T1000 (cell line): ENCODE results near the gene ZNF275.
A peak's percentile ranks its signal among the peaks of the same experiment; 100 is the strongest.
"Not testable (repeated sequence)": the region's sequence is repeated elsewhere in the genome, so short reads cannot be mapped to it uniquely, and the experiment has no call there.

ENCODE experiments used
- DNase-seq: peaks from one replicate; lab custom pipeline; 2025; ENCODE audit warnings: mixed read lengths; lab: John Stamatoyannopoulos, UW

The ZNF275 gene, protein sequence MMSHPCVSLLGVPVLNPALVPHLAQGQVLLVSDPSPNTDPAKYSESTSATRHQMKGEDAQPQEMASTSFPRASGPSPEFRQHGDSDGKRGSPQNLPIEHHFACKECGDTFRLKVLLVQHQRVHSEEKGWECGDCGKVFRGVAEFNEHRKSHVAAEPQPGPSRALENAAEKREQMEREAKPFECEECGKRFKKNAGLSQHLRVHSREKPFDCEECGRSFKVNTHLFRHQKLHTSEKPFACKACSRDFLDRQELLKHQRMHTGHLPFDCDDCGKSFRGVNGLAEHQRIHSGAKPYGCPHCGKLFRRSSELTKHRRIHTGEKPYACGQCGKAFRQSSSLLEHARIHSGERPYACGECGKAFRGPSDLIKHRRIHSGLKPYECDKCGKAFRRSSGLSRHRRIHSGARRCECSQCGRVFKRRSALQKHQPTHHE

DNA sequence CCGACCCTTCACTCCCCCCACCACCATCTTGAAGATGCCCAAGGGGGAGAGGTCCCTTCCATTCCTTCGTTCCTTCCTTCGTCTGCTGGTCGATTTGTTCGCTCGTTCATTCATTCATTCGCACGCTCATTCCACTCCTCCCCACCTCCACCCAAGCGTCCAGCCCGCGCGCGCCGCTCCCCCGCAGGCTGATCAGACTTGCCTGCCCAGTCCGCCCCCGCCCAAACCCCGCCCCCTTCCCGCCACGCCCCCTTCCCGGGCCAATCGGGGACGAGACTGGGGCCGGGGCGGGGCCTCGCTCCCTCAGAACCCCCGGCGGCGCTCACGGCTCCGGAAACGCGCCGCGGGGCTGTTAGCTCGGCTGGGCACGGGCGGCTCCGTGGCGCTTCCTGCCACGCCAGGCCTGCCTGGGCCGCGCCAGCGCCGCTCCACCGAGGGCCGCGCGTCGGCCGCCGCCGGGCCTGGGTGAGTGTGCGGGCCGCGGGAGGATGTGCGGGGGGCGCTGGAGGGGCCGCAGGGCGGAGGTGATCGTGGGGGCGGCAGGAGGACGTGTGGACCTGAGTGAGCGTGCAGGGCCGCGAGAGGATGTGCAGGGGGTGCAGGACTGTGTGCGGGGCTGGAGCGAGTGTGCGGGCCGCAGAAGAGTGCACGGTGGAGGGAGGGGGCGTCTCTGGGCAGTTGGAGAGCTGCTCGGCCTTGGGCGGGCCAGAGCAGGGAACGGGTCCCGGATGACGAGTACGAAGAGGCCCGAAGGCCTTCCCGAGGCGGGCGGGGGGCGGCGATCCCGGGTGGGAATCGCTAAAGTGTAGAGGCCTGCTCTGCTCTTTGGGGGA, at the start of gene ZNF275:
TSS of gene ZNF275 (plus strand) at position 333 of the 833 bp plus-strand sequence. CDS start 2,527 bp downstream, outside the sequence.
- DNase-seq = peak; percentile 57

DNA sequence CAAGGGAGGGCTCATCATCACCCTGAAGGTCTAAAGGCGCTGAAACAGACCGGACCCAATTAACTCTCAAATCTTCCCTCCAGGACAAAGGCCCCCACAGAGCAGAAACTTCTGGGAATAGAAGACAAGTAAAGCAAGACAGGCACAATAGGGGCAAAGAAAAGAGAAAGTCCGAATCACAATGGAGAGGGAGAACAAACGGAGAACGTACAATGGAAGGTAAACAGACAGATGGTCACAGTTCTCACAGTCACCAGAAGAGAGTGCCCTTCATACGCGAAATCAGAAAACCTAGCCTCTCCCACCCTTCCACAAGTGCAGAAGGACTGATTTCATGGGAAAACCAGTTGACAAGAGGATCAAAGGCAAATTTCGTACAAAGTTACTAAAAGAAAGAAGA, 48.3 kb upstream of the ZNF275 start:
- not testable (repeated sequence) for DNase-seq

DNA sequence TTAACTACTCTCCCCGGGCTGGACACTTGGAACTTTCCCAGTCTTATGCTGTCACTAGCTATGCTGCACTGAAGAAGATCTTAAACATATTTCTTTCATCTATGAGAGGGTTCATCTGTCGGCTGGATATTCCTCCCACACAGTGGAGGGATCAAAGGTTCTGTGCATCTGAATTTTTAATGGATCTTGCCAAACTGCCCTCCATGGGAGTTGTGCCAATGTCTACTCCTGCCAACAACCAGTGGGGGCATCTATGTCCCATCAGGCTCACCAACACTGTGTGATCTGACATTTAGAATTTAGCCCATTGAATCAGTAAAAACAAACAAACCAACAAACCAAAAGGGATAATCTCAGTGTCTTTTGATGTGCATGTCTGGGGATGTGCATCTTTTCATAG, 45.1 kb upstream of the ZNF275 start:
- DNase-seq = not testable (repeated sequence)

DNA sequence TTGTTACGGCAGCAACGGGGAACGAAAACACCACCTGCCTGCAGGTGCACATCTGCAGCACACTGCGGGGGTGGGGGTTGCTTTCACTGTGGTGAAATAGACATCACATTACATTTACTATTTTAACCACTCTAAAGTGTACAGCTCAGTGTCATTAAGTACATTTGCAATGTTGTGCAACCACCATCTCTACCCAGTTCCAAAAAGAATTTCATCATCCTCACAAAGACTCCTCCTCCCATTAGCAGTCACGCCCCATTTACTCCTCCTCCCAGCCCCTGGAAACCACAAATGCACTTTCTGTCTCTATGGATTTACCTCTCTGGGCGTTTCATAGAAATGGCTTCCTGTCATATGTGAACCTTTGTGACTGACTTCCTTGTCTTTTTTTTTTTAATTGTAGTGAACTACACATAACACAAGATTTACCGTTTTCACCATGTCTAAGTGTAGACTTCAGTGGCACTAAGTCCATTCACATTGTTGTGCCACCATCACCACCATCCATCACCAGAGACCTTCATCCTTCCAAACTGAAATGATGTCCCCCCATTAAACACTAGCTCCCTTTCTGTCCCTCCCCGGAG, 40.4 kb upstream of the ZNF275 start:
- DNase-seq = not testable (repeated sequence)

DNA sequence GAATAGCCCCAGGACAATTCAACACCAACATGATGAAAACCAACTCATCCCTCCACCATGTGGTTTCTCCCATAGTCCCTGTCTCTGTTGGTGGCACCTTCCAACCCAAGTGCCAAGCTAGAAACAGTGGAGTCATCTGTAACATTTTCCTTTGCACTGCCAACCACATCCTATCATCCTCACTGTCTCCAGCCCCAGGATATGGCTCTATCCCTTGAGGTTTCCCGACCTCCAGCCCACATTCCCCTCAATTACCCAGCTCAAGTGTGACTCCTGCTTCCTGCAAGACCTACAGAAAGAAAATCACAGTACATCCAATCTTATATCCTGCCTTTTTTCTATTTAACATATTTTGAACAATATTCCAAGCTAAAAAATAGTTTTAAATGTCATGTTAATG, 36.6 kb upstream of the ZNF275 start:
- no peak for DNase-seq

DNA sequence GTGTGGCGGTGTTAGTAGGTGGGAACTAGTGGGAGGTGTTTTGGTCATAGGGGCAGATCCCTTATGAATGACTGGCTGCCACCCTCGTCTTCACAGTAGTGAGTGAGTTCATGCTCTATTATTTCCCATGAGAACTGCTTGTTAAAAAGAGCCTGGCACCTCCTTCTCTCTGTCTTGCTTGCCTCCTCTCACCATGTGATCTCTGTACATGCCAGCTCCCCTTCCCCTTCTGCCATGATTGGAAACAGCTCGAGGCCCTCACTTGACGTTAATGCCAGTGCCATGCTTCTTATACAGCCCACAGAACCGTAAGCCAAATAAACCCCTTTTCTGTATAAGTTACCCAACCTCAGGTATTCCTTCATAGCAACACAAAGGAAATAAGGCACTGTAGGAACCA, 34.1 kb upstream of the ZNF275 start:
- no peak for DNase-seq

DNA sequence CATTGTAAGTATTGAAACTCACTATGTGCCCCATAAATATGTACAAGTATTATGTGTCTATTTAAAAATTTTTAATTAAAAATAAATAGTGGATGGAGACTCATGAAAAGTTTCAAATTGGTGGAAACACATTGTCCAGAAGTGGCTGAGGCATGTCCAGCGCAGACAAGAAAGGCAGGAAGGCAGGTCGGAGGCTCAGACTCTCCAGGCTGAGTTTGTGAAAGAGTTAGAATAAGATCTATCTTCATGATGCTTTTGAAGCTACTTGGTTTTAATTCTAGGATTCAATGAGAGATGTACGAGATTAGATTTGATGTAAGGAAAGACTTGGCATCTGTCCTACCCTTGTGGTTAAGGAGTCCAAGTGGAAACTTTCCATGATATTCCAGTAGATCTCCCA, 32.2 kb upstream of the ZNF275 start:
- no peak for DNase-seq

DNA sequence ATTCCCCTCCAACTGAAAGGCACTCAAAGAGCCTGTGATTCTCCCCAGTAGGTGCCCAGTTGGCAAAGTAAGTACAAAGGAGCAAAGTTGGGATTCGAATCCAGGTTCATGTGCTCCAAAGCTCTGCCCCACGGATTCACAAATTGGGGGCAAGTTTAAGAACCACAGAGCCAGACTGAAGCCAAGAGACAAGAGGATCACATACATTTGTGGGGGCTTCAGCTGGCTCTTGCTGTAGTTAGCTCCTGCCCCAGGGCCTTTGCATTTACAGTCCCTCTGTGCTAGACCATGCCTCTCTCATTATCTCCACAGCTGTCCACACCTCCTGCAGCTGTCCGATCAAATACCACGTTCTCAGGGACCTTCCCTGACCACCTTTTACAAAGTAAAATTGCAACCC, 31.2 kb upstream of the ZNF275 start:
- no peak for DNase-seq

DNA sequence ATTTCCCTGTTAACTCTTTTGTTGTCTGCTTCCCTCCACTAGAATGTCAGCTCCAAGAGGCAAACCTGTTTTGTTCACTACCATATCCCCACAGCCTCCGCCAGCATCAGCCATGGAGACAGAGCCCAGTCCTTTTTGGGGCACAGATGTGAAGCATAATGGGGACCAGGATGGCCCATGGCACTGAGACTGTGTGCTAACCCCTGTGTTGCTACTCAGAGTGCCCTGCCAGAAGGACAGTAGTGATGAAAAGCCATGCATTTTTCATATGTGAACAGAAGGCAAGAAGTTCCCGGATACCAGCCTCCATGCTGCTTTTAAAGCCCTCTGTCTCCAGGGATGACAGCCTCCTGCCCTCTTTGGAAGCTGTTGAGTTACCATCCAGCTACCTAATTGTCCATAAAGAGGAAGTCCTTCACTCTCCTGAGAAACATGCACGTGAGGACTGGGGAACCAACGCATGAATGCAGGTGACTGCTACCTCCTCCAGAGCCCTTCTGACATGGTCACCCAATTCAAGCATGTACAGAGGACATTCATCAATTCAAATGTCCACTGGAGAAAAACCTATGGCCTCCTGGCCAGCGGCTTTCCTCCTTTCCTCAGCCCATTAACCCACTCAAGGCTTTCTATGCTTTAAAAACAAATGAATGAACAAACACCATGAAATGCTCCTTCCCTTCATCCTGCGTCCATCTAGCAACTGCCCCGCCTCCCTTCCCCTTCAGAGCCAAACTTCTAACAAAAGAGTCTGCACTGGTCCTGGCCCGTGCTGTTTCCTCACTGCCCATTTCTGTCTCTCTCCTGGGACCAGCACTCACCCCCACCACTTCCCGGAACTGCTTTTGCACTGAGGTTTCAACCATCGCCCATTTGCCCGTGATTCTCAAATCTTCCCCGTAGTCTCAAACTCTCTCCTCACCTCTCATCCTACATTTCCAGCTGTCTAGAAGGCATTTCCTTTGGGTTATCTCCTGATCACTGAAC, 30.4 kb upstream of the ZNF275 start:
- no peak for DNase-seq

DNA sequence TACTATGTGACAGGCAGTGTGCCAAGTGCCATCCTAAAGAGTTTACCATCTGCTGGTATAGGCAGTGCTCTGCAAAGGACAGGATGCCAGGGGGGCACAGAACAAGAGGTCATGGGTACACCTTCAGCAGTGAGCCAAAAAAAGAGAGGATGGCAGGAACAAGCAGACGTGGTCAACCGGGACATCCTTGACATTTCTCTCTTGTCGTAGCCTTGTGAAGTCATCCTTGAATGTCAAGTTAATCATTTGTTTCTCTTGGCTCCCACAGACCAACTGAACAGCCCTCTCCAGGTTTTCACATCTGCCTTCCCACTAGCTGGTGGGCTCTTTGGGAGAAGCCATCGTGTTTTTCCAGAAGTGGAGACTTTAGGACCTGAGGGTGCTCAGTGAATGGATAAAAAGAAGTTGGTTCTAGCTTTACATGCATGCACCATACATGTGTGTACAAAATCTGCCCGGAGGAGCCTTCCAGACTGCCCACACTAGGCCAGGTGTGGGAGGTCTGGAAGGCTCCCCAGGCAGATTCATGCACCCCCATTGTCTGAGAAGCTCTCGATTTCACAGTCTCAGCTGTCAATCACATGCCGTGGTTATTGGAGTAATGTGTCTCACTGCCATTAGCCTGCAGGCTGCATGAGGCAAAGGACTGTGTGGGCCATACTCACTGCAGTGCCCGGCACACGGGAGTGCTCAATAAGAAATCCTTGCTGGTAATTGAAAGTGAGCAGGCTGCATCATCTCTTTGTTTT, 28.8 kb upstream of the ZNF275 start:
- no peak for DNase-seq

DNA sequence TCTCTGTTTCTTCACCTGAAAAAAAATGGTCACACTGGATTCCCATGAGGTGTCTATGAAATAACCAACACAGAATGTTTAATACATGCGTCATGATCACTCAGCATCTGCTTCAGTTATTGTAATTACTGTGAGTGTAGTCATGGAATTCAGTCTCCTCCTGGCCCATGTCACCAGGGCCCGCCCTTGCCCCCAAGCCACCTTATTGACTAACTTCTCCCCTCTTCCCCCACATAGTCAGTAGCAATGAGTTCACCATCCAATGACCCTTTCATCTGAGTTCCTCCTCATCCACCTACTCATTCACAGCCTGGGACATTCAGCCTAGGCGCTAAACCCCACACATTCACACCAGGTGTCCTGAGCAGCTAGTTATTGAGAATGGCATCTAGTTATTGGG, 28.0 kb upstream of the ZNF275 start:
- DNase-seq = no peak

DNA sequence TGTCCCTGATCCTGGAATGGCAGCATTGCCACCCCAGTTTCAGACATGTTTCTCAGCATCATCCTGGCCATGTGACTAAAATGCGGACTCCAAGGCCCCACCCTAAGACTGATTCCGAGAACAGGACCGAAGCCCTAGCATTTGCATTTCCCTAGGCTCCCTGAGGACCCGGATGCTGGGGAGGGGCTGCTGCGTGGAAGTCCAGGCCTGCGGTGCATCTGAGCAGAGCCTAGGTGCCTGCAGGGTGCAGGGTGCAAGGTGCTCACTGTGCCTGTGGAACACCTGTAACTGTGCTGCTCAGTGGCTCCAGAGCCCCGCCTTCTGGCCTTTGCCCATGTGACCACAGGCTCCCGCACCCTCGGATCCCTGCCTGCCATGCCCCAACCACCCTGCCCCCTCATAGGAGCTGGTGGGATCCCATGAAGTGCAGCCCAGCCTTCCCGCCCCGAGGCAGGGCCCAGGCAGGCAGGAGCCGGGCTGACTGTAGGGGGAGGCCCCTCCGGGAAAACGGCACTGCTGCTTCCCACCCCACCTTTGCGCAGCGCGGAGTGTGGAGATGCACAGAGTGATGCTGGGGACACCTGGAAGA, 27.3 kb upstream of the ZNF275 start:
- no peak for DNase-seq

DNA sequence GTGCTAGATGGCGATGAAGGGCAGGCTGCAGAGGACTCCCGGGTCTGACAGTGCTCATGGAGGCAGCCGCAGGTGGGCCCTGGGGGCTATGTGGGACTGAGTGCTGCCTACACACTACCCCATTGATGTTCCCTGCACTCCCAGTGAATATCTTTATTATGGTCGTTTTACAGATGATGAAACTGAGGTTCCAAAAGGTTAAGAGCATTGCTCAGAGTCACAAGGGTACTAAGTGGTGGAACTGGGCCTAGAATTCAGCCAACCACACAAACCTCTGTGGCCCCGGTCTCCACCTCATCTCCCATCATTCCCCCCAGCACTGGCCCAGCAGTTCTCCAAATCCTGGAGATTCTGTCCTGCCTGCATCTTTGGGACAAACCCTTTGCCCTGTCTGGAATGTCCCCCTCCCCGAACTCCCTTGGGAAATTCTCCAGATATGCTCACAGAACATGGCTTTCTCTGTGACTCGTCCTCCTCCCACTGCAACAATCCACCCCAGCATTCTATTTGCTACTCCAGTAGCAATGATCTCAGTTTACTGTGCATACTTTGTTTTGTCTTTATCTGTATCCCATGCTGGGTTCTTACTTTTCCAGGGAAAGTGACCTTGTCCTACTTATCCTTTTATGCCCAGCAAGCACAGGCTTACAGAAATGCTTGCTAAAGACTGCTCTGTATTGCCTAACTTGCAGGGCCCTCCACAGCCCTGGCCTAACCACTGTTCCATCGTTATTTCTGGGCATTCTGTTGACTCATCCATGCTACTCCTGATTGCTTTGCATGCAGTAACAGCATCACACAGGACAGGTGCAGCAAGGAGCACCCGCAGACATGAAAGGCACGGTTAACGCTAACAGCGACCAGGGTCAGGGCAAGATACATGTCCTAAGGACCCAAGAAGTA, 26.4 kb upstream of the ZNF275 start:
- no peak for DNase-seq

DNA sequence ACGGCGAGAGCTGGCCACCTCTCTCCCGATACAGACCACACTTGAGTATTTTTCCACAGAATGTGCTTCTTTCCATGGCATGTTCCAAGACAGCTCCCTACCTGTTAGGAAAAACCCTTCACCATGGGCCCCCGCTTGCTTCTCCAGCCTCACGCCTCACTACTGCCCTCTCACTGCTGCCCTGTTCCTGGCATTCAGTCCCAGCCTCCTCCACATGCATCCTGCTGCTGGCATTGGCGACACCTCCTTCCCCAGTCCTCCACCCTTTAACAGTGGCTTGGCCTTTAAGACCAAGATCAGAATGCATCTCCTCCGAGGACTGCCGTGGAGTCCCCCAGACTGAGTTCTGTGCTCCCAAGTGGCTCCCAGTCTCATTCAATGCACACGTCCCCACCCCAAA, 23.1 kb upstream of the ZNF275 start:
- no peak for DNase-seq

DNA sequence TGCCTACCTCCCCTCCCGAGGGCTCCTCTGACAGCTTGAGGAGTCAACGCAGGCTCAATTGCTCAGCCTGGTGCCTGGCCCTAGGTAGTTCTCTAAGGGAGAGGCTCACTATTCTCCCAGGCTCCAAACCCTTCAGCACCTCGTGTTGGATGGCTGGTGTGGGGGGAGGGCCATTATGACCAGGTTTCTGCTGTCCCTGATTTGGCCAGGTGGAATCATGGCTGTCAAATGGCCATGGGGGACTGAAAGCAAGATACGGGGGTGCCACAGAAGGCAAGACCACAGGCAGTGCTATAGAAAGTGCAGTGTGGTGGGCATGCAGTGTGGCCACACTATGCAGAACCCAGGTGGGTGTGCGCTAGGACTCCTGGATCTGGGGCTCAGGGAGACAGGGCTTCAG, 21.9 kb upstream of the ZNF275 start:
- DNase-seq = no peak

DNA sequence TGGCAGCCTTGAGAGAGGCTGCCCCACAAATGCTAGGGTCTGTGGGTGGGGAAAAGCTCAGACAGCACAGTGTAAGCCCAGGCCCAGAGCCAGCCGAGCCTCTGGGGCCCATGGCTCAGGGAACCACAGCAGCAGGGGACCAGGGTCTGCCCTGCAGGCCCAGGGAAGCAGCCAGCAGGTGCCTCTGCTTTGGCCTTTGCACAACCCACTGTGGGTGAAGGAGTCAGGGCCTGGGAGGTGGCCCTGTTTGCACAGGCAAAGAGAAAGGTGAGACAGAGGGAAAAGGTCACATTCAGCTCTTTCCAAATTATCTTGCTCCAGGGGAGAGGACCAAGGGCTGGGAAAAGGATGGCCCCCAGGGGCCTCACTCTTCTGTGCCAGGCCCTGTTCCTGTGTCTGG, 21.1 kb upstream of the ZNF275 start:
- DNase-seq = no peak

DNA sequence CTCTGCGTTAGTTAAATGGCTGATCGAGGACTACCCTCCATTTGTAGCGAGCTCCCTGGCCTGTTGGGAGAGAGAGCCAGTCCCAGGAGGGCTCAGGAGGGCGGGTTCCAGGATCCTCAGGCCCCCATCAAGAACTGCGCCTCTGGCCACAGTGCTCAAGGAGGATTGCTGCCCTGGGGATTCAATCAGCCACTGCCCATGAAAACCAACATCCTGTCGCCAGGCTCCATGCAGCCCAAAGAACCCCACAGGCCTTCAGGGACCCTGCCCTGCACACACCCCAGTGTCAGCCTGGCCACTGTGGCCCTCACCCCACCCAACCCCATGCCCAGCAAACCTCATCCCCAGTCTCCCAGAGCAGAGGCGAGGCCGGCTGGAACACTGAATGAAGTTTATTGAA, 16.6 kb upstream of the ZNF275 start:
- no peak for DNase-seq

DNA sequence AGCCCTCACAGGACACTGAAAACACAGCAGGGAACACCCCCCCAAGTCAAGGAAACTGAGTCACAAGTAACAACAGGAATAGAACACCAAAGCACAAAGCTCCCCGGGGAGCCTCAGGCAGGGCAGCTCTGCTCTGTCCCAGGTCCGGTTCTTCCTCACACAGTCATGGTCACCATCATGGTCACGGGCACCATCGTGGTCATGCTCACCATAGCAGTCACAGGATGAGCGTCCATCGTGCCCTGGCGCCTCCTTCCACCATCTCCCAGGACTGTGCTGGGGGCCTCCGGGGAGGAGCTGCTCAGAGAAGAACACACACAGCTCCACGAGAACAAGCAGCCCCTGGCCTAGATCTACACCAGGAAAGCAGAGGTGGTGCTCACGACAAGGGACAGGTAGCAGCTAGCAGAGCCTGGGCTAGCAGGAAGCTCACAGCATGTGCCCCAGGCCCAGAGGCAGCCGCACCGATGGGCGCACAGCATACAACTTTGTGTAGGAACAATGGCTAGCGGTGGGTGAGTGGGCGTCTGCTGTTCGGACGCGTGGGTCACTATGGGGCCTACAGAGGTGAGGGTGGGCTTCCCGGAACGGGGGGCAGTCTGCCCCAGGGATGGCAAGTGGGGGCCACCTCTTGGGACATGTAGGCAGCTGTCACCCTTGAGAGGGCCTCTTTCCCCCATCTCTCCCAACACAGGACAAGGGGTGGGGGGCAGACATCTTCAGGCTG, 15.8 kb upstream of the ZNF275 start:
- DNase-seq = no peak

DNA sequence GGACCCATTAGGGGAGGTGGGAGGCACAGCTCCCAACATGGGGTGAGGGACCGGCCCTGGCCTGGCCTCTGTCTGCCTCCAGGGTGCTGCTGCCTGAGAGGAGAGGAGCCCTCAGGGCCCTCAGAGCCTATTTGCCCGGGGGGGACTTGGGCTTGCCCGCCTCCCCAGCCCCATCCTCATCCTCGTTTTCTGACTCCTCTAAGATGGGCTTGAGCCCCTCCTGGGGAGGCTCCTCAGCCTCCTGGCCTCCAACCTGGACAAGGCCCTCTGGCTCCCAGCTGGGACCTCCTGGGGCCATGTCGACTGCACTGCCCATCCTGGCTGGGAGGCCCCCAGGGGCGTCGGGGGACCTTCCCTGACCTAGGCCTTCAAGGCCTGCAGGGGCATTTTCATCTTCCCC, 15.1 kb upstream of the ZNF275 start:
- DNase-seq = no peak
